Lung (tissue), 12 donors: ENCODE results near the gene MCAT. TPM values are rescaled to one million over a fixed set of nuclear protein-coding genes. Genes with fewer than 3 reads are reported as not detected.

Experiments
- ATAC-seq: fragments of 200-7000 bp; cut with Tn5 transposase; one replicate; pipeline ENCODE4 v1.9.1; 2020; ENCODE audit warnings: moderate number of reproducible peaks; ENCODE audit not compliant: insufficient read depth, low FRiP score
- DNase-seq, 3 donors: peaks; one replicate each; pipeline ENCODE4 v3.0.0-alpha.2; 2013 to 2017
- H3K27ac ChIP-seq, 2 donors: one replicate each; pipeline ENCODE4 v1.5.1; 2013; ENCODE audit warnings: mild to moderate bottlenecking in 2 of 2, moderate library complexity in 2 of 2, control low read depth in 1 of 2, inconsistent platforms in 1 of 2, low read depth in 1 of 2, low read length in 1 of 2
- H3K27me3 ChIP-seq, 3 donors: one replicate each; pipeline ENCODE4 v1.5.1; 2013; ENCODE audit warnings: low read length in 2 of 3; ENCODE audit not compliant: control insufficient read depth in 3 of 3, insufficient read depth in 3 of 3
- H3K36me3 ChIP-seq, 4 donors: one replicate each; pipeline ENCODE4 v1.5.1; 2013; ENCODE audit warnings: low read length in 4 of 4, mild to moderate bottlenecking in 1 of 4, moderate library complexity in 1 of 4; ENCODE audit not compliant: control insufficient read depth in 4 of 4, insufficient read depth in 4 of 4
- H3K4me1 ChIP-seq, 5 donors: one replicate each; pipeline ENCODE4 v1.5.1; 2013; ENCODE audit warnings: low read length in 5 of 5, mild to moderate bottlenecking in 2 of 5, moderate library complexity in 1 of 5; ENCODE audit not compliant: control insufficient read depth in 5 of 5, insufficient read depth in 5 of 5
- H3K4me3 ChIP-seq: one replicate; pipeline ENCODE4 v1.5.1; 2013; ENCODE audit warnings: mild to moderate bottlenecking, control low read depth, moderate library complexity
- H3K9ac ChIP-seq, 2 donors: one replicate each; pipeline ENCODE4 v1.5.1; 2013; ENCODE audit warnings: low read length in 2 of 2, control low read depth in 1 of 2; ENCODE audit not compliant: insufficient read depth in 1 of 2
- H3K9me3 ChIP-seq, 4 donors: one replicate each; pipeline ENCODE4 v1.5.1; 2013; ENCODE audit warnings: low read length in 3 of 4, mild to moderate bottlenecking in 1 of 4, moderate library complexity in 1 of 4; ENCODE audit not compliant: control insufficient read depth in 4 of 4, insufficient read depth in 3 of 4
- CTCF ChIP-seq: IDR thresholded peaks from 2 replicates; pipeline ENCODE4 v1.5.1; 2012; ENCODE audit warnings: mild to moderate bottlenecking; ENCODE audit errors: control extremely low read depth, extremely low read depth
- WGBS, 2 donors: extraction: QIAGEN DNeasy Blood & Tissue Kit; methylation state at CpG; one replicate each; pipeline ENCODE4 v1.1.7; 2013; 5-methylcytosine and 5-hydroxymethylcytosine counted together
- polyA plus RNA-seq, 2 donors: library from polyadenylated mRNA; stranded (reverse); fragments of 200-250 nt; gene quantifications; one replicate each; pipeline ENCODE4 v1.2.1, GENCODE V29; 2013
- total RNA-seq, 2 donors: library from RNA; depleted of rRNA in 1 of 2; stranded (reverse); fragments of >200 nt in 1 of 2; gene quantifications; one replicate each; pipeline ENCODE4 v1.2.1, GENCODE V29; 2014 to 2021
- donor health status: control.
- donor health status: control.
- donor health status: Bipolar disorder and iron deficiency.
- donor health status: healthy.
- donor health status: DM: yes; HTN: yes; CAD: no.

MCAT gene
- total and polyA plus RNA-seq, 4 donors: 15.6 to 23.9 (median 21.0) TPM

DNA sequence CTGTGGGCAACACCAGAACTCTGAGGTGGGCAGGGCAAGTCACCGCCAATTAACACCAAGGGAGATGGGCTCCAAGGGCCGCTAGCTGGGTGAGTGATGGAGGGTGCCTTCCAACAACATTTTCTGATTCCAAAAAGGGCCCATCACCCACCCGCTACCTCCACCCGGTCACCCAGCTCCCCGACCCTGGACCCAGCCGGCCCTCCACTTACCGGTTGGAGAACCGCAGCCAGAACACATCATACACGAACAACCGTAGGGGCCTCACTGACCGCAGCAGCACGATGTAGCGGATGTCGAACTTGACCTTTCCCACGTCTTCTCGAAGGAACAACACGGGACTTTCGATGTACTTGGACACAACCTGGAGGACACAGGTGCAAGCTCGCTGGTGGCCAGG, 29.0 kb upstream of the MCAT start:
- H3K27ac ChIP-seq: no peak overlapping the region
- H3K4me1 ChIP-seq: peaks cover 0 to 2% (median 0%) of the 10 kb centered on the region in 5 donors
- peaks cover 0 to 4% (median 0%) of the 10 kb centered on the region in 4 donors for H3K9me3 ChIP-seq
- H3K36me3 ChIP-seq: peaks cover 0 to 68% (median 20%) of the 10 kb centered on the region in 4 donors
- H3K27me3 ChIP-seq: no peaks in the 10 kb centered on the region
- no peak for TF ChIP-seq CTCF
- H3K9ac ChIP-seq: no peak overlapping the region
- no peak overlapping the region for H3K4me3 ChIP-seq
- 97% methylated on average over 19 of the region's 19 CpGs for WGBS, 2 donors
- no peak for DNase-seq
- ATAC-seq: no peak

DNA sequence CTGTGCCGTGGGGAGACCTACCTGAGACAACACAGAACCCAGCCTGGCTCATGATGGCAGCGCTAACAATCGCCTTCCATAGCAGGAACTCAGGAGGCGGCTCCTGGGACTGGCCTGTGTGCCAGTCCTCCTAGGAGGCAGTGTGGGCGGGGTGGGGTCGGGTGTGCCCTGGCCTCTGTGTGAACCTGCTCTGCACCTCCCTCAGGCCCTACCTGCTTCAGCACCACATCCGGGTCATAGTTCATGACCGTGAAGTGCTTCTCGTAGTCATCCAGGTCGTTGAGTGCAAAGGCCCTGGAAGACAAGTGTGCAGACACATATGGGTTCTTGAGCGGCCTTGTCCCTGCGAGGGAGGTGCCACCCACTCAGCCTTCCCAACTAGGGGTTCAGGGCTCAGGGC, 28.4 kb upstream of the MCAT start:
- DNase-seq (no peak), ATAC-seq (no peak)
- Histone ChIP-seq H3K27me3 (no peaks in the 10 kb centered on the region), H3K9ac (no peak overlapping the region), H3K36me3 (peaks cover 0 to 70% (median 20%) of the 10 kb centered on the region in 4 donors), H3K4me3 (no peak overlapping the region), H3K27ac (no peak overlapping the region), H3K4me1 (peaks cover 0 to 2% (median 0%) of the 10 kb centered on the region in 5 donors), H3K9me3 (peaks cover 0 to 4% (median 0%) of the 10 kb centered on the region in 4 donors)
- 88% methylated on average over 12 of the region's 12 CpGs for WGBS, 2 donors
- no peak for TF ChIP-seq CTCF

GRCh38 chr22:43171019-43171491, 27.9 kb upstream of the MCAT start:
- no peak for TF ChIP-seq CTCF
- H3K9me3 ChIP-seq: peaks cover 0 to 4% (median 0%) of the 10 kb centered on the region in 4 donors
- H3K4me1 ChIP-seq: peaks cover 0 to 1% (median 0%) of the 10 kb centered on the region in 5 donors
- H3K36me3 ChIP-seq: peaks cover 0 to 70% (median 19%) of the 10 kb centered on the region in 4 donors
- no peak overlapping the region for H3K27ac ChIP-seq
- no peaks in the 10 kb centered on the region for H3K27me3 ChIP-seq
- ATAC-seq (no peak), DNase-seq (no peak)
- no peak overlapping the region for H3K9ac ChIP-seq
- WGBS, 2 donors: 68 to 87% methylated on average over 14 of the region's 14 CpGs
- H3K4me3 ChIP-seq: no peak overlapping the region

GRCh38 chr22:43170131-43170480, 26.9 kb upstream of the MCAT start:
- peaks cover 0 to 66% (median 18%) of the 10 kb centered on the region in 4 donors for H3K36me3 ChIP-seq
- WGBS, 2 donors: 93 to 98% methylated on average over 9 of the region's 9 CpGs
- peaks cover 0 to 2% (median 0%) of the 10 kb centered on the region in 4 donors for H3K9me3 ChIP-seq
- no peak for ATAC-seq
- H3K9ac ChIP-seq: no peak overlapping the region
- TF ChIP-seq CTCF: no peak
- H3K27me3 ChIP-seq: no peaks in the 10 kb centered on the region
- no peaks in the 10 kb centered on the region for H3K4me1 ChIP-seq
- DNase-seq: no peak
- no peak overlapping the region for H3K27ac ChIP-seq
- no peak overlapping the region for H3K4me3 ChIP-seq
